Measurements from ENCODE around the gene AKAP13.

AKAP13 gene

DNA sequence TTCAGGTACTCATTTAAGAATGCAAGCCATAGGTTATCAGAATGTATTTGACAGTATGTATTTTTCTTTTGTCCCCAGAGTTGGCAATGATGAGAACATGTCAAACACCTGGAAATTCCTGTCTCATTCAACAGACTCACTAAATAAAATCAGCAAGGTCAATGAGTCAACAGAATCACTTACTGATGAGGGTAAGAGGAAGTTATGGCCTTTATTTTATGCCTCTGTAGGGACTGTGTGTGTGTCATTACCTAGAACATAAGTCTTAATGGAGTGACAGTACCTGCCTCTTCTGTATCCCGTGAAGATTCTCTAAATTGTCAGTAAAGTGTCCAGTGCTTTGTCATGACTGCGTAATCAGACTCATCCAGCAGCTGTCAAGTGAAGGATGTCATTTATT lies 336.8 kb downstream of the AKAP13 start:
- DNase-seq, result no peak

DNA sequence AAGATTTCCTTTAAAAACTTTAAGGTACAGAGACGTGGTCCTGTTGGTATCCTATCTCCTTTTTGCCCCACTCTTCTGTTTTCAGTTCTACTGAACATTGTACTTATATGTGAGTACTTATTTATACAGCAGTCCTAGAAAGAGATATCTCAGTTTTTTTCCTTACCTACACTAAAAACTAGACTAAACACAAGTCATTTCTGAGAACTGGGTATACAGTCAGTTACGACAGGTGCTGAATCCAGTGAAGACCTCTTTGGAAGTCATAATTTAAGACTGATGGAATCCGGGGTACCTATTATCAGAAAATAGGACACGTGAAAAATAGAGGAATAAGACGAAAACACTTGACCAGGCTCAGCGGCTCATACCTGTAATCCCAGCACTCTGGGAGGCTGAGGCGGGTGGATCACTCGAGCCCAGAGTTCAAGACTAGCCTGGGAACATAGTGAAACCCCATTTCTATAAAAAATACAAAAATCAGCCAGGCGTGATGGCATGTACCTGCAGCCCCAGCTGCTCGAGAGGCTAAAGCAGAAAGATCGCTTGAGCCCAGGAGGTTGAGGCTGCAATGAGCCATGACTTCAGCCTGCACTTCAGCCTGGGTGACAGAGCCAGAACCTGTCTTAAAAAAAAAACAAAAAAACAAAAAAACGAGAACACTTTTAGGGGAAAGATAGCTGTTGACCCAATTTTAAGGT lies 338.0 kb downstream of the AKAP13 start:
- no peak for DNase-seq

DNA sequence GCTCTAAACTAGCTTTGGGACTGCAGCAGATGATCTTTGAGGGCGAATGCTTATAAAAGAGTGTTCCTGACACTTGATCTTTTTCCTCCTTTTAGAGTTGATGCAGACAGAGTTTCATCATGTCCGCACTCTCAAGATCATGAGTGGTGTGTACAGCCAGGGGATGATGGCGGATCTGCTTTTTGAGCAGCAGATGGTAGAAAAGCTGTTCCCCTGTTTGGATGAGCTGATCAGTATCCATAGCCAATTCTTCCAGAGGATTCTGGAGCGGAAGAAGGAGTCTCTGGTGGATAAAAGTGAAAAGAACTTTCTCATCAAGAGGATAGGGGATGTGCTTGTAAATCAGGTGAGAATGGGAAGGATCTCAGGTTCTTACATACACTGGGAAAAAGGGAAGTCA lies 338.6 kb downstream of the AKAP13 start:
- no peak for DNase-seq

- no peak for DNase-seq
Measured at GRCh38 chr15:85722374-85723152, 342.2 kb downstream of the AKAP13 start.

DNA sequence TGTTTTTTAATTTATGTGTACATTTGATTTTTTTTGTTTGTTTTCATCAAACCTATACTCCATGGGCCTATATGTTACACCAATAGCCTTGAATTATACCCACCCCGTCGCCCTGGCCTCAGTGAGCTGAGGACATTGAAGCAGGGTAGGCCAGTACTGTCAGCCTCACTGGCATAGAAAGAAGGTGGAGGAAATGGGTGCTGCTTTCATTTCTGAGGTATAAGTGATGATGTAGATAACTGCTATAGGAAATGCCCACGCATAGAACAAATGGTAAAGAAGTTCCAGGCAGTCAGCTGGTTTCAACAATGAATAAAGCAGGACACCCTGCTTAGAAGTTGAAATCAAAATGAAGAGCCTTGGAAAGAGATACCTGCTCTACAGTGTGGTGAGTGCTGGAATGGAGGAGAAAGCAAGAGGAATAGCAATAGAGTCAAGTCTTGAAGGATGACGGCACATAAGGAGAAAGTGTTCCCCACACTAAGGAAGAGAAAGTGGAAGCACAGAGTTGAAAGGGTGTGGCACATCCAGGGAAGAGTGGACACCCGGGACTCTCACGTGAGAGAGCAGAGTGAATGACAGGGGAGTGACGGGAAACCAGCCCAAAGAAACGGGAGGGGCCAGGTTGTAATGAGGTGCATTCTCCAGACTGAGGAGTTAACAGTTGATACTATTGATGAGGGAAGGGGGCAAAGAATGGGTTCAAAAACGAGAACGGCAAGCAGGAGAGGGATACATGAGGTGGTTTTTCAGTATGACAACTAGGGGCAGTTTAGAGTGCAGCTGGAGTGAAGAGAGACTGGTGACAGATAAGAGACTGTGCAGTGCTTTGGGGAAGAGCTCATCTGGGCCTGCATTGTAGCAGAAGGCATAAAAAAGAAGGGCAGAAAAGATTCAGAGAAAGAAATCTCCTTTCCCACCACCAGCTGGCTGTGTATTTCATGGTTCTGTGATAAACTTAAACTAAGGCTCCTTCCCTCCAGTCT lies 343.9 kb downstream of the AKAP13 start:
- DNase-seq, result no peak

GRCh38 chr15:85725019-85725418 lies 344.6 kb downstream of the AKAP13 start:
- no peak for DNase-seq

DNA sequence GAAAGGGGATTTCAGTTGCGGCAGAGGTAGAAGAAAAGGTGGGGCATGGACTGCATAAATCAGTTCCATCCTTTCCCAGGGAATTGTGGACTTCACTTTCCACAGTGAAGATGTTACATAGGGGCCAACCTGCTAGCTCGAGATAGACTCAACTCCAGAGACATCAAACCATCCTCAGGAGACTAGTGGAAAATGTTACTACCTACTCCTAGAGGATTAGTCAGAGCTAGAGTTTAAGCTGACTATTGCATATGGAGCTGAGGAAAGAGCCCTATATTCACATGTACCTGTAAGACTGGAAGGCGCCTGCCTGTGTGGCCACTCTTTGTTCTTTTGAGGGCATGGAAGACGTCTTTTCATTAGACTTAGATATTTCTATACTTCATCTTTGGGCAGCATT lies 345.2 kb downstream of the AKAP13 start:
- DNase-seq, result no peak

- DNase-seq, result no peak
Measured at GRCh38 chr15:85726454-85726853, 346.1 kb downstream of the AKAP13 start.

DNA sequence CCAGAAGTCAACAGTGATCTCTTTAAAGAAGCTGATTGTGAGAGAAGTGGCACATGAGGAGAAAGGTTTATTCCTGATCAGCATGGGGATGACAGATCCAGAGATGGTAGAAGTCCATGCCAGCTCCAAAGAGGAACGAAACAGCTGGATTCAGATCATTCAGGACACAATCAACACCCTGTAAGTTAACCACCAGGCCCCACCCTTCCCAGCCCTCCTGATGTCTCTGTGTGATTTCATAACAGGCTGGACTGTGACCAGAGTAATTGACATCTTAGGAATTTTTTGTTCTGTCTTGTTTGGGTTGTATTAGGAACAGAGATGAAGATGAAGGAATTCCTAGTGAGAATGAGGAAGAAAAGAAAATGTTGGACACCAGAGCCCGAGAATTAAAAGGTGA lies 346.7 kb downstream of the AKAP13 start:
- DNase-seq, result no peak

- peak; percentile 21 for DNase-seq
Measured at GRCh38 chr15:85730001-85730820, 349.8 kb downstream of the AKAP13 start.

DNA sequence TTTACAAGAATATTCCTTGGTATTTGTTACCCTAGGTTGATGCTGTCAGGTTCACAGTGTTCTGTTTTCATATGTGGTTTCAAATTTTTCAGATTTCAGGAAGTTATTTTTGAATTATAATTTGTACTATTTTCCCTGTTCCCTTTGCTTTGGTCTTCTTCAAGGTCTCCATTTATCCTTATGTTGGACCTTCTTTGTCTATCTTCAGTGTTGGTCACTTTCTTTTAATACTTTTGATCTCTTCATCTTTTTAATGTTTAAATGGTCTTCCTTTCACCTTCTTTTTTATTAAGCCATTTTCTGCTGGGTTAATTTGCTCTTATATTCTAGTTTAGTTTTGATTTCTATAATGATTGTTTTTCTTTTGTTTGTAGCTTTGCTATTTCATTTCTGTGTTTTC lies 353.0 kb downstream of the AKAP13 start:
- DNase-seq, result no peak

GRCh38 chr15:85737061-85737460 lies 356.7 kb downstream of the AKAP13 start:
- DNase-seq, result no peak

DNA sequence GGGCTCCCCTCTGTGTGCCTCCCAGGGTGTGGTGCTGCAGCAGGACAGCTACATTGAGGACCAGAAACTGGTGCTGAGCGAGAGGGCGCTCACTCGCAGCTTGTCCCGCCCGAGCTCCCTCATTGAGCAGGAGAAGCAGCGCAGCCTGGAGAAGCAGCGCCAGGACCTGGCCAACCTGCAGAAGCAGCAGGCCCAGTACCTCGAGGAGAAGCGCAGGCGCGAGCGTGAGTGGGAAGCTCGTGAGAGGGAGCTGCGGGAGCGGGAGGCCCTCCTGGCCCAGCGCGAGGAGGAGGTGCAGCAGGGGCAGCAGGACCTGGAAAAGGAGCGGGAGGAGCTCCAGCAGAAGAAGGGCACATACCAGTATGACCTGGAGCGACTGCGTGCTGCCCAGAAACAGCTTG lies 360.6 kb downstream of the AKAP13 start:
- no peak for DNase-seq

DNA sequence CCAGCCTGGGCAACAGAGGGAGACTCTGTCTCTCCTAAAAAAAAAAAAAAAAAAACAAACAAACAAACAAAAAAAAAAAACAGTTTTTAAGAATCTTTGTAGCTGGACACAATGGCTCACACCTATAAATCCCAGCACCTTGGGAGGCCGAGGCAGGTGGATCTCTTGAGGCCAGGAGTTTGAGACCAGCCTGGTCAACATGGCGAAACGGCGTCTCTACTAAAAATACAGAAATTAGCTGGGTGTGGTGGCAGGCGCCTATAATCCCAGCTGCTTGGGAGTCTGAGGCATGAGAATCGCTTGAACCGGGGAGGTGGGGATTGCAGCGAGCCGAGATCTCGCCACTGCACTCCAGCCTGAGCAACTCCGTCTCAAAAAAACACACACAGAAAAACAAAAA lies 361.3 kb downstream of the AKAP13 start:
- DNase-seq, result no peak

GRCh38 chr15:85742186-85742821 lies 361.9 kb downstream of the AKAP13 start:
- DNase-seq, result no peak

- no peak for DNase-seq
Measured at GRCh38 chr15:85743392-85744055, 363.1 kb downstream of the AKAP13 start.

- no peak for DNase-seq
Measured at GRCh38 chr15:85744579-85744978, 364.2 kb downstream of the AKAP13 start.

DNA sequence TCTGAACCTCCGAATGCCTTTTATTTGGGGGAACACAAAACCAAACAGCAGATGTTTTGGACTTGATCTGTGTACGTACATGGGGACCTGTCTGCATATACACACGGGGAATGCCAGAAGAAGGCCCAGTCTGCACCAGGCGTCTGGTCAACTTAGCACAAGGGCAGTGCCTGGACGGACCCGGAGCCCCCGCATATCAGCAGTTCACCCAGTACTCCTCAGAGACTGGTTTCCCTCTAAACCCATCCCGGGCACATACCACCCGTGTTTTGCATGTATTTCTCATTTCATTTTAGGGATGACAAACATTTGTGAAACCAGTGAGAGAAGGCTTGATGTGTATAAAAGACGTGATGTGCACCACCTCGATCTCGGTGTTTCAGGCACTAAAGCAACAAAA lies 364.6 kb downstream of the AKAP13 start:
- DNase-seq, result no peak

DNA sequence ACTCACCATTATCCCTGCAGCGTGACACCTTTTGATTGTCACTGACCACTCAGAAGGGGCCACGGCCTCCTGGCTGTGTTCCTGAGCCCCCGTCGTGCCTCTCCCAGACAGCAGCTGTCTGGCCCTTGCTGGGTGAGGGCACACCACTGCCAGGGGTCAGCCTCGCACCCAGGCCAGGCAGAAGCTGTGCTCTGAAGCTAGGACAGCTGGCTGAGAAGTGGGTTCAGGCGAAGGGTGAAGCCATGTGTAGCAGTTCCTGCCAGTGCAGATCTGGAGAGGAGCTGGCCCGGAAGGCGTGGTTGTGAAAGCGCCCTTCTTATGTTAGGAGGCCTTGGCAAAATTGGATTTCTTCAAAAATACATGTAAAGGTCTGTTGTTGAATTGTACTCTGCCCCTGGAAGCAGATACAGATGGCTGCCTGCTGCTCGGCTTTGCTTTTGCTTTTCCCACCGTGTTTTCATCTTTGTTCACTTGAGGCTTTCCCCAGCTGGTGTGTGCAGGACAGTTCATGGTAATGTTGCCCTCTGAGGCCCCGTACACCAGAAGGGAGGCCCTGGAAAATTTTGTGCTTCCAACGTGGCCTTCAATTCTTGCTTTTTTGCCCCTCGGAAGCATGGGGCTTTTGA lies 365.2 kb downstream of the AKAP13 start:
- no peak for DNase-seq

DNA sequence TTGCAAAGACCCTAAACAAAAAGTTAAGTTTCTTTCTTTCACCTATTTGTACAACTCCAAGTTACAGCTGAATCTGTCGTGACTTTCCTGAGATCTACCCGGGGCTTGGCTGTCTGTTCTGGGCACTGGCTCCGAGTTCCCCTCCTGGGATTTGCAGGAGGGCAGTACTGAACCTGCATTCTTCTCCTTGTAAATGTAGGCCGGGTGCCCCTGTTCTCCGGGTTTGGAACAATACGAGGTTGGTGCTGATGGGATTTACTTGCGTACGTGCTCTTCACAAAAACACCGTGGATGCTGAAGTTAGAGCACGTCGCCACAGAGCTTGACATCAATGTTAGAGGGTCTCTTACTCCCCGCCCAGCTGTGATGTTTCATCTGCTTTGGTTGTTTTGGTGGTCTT lies 366.2 kb downstream of the AKAP13 start:
- no peak for DNase-seq

- DNase-seq, result no peak
Measured at GRCh38 chr15:85748176-85748575, 367.8 kb downstream of the AKAP13 start.

Measured in NCI-H1105 (cell line).